ENCODE measurements around the gene NRN1L.
A peak's percentile ranks its signal among the peaks of the same experiment; 100 is the strongest.

The NRN1L gene

DNA sequence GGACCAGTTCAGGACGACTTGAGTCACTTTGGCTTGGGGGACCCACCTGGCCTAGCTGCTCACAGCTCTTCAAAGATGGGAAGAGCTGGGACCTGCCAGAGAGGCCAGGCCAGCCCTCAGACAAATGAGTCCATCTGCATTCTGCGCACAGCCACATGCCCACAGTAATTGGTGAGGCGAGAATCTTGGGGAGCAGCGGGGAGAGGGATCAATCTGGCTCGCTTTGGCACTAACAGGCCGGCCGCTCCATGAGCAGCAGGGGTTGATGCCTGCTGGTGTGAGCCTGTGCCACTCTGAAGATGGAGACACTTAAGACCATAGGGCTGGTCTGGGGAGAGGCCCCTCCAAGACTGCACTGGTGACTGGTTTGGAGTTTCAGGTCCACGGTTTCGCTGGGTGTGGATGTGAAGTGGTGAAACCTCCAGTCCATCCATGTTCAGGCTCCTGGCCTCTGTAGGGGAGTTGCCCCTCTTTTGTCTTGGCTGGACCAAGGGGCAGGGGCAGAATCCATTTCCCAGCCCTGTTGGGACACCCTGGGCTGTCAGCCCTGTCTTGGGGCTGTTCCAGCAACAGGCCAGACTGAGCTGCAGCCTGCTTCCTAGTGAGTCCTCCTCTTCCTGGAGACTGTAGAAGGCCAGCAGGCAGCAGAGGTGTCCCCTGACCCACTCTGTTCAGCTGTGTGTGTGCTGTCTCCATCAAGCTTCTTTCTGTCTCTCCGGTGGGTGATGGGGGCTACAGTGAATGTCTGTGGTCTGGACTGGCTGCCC is 39.6 kb downstream of the NRN1L start:
- Histone ChIP-seq H4K20me1 (peaks cover 75 to 100% (median 99%) of the 10 kb centered on the region in 11 experiments), H3K27ac (peak overlapping the region in 6 of 11 experiments; percentile 5 to 61 (median 22); a peak in 7 of 22 replicates), H3K4me1 (peaks cover 49 to 100% (median 99%) of the 10 kb centered on the region in 10 experiments), H3K27me3 (no peaks in the 10 kb centered on the region), H3K4me2 (peak overlapping the region in 10 of 11 experiments; percentile 37 to 93 (median 87); a peak in 20 of 22 replicates), H3K9me3 (replicated peaks in 1 of 11) (no peaks in the 10 kb centered on the region), H3K36me3 (peaks cover 25 to 60% (median 43%) of the 10 kb centered on the region in 11 experiments; a peak in 21 of 22 replicates), H3K4me3 (no peak overlapping the region), H3K9ac (peak overlapping the region in 7 of 11 experiments; percentile 5 to 64 (median 19); a peak in 9 of 22 replicates)
- no peak for TF ChIP-seq Cebpa-rat (IDR thresholded peaks at IDR 0.05)

DNA sequence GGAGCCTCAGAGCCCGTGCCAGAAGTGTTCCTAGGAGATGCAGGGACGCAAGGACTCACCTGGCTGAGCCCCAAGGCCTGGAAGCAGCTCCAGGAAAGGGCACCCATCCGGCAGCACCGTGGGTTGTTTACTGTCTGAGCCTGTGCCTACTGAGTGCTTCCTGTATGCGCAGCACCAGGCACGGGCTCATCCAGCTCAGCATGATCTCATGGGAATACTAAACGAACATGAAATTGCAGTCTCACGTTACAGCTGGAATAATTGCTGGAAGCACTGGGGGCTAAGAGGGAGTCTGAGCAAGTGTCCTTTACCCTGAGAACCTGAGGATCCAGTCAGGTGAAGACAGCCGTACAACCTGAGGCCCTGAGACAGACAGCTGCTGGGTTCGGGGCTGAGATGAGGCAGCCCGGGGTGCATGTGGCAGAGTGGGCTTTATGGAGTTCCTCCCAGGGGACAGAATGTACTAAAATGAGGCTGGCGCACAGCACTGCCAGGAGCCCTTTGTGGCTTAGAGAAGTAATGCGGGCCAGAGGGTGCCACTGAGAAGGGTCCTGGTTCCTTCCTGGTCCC is 41.6 kb downstream of the NRN1L start:
- H3K4me2 ChIP-seq: peak overlapping the region; percentile 73 to 93 (median 87)
- no peaks in the 10 kb centered on the region for H3K9me3 ChIP-seq (replicated peaks in 1 of 11)
- H3K4me1 ChIP-seq: peaks cover 34 to 88% (median 85%) of the 10 kb centered on the region in 10 experiments
- H3K36me3 ChIP-seq: peaks cover 33 to 66% (median 51%) of the 10 kb centered on the region in 11 experiments
- H3K27ac ChIP-seq: peak overlapping the region in 10 of 11 experiments; percentile 11 to 71 (median 58); a peak in 18 of 22 replicates
- peak overlapping the region; percentile 18 to 75 (median 52); a peak in 19 of 22 replicates for H3K9ac ChIP-seq
- H3K4me3 ChIP-seq: peak overlapping the region in 7 of 10 experiments; percentile 25 to 46 (median 35); a peak in 11 of 20 replicates
- no peak for TF ChIP-seq Cebpa-rat (IDR thresholded peaks at IDR 0.05)
- H4K20me1 ChIP-seq: peaks cover 70 to 100% (median 95%) of the 10 kb centered on the region in 11 experiments; a peak in 21 of 22 replicates
- no peaks in the 10 kb centered on the region for H3K27me3 ChIP-seq

DNA sequence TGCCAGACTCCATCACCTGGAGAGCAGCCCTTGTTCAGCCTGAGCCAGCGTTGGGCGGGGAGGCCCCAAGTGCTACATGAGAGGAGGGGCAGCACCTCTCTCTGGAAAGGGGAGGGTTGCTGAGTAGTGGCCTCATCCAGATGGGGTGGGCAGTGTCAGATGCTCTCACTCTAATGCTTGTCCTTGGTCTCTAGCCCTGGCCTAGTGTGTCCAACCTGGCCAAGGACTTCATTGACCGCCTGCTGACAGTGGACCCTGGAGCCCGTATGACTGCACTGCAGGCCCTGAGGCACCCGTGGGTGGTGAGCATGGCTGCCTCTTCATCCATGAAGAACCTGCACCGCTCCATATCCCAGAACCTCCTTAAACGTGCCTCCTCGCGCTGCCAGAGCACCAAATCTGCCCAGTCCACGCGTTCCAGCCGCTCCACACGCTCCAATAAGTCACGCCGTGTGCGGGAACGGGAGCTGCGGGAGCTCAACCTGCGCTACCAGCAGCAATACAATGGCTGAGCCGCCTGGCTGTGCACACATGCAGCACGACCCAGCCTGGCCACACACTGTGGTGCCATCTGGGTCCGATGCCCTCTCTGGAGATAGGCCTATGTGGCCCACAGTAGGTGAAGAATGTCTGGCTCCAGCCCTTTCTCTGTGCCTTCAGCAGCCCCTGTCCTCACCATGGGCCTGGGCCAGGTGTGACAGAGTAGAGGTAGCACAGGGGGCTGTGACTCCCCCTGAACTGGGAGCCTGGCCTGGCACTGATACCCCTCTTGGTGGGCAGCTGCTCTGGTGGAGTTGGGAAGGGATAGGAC is 42.7 kb downstream of the NRN1L start:
- Histone ChIP-seq H3K4me3 (peak overlapping the region in 1 of 10 experiments; percentile 38; a peak in 1 of 20 replicates), H3K9me3 (replicated peaks in 1 of 11) (no peaks in the 10 kb centered on the region), H3K27ac (peak overlapping the region in 6 of 11 experiments; percentile 57 to 71 (median 61); a peak in 10 of 22 replicates), H3K9ac (peak overlapping the region in 9 of 11 experiments; percentile 30 to 75 (median 59); a peak in 14 of 22 replicates), H3K4me1 (peaks cover 23 to 77% (median 74%) of the 10 kb centered on the region in 10 experiments), H3K4me2 (peak overlapping the region; percentile 73 to 93 (median 87); a peak in 17 of 22 replicates), H4K20me1 (peaks cover 64 to 100% (median 92%) of the 10 kb centered on the region in 11 experiments; a peak in 21 of 22 replicates), H3K36me3 (peaks cover 40 to 73% (median 60%) of the 10 kb centered on the region in 11 experiments), H3K27me3 (no peaks in the 10 kb centered on the region)
- no peak for TF ChIP-seq Cebpa-rat (IDR thresholded peaks at IDR 0.05)

DNA sequence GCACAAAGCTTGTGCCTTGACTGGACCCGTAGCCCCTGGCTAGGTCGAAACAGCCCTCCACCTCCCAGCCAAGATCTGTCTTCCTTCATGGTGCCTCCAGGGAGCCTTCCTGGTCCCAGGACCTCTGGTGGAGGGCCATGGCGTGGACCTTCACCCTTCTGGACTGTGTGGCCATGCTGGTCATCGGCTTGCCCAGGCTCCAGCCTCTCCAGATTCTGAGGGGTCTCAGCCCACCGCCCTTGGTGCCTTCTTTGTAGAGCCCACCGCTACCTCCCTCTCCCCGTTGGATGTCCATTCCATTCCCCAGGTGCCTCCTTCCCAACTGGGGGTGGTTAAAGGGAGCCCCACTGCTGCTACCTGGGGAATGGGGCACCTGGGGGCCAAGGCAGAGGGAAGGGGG is 43.5 kb downstream of the NRN1L start:
- no peaks in the 10 kb centered on the region for H3K9me3 ChIP-seq (replicated peaks in 1 of 11)
- peaks cover 19 to 69% (median 66%) of the 10 kb centered on the region in 10 experiments for H3K4me1 ChIP-seq
- peak overlapping the region in 3 of 11 experiments; percentile 10 to 71 (median 42); a peak in 4 of 22 replicates for H3K9ac ChIP-seq
- H4K20me1 ChIP-seq: peaks cover 57 to 98% (median 90%) of the 10 kb centered on the region in 11 experiments; a peak in 21 of 22 replicates
- H3K4me3 ChIP-seq: no peak overlapping the region
- peaks cover 43 to 76% (median 67%) of the 10 kb centered on the region in 11 experiments for H3K36me3 ChIP-seq
- no peaks in the 10 kb centered on the region for H3K27me3 ChIP-seq
- H3K4me2 ChIP-seq: peak overlapping the region in 7 of 11 experiments; percentile 20 to 87 (median 26); a peak in 8 of 22 replicates
- no peak for TF ChIP-seq Cebpa-rat (IDR thresholded peaks at IDR 0.05)
- H3K27ac ChIP-seq: peak overlapping the region in 2 of 11 experiments; percentile 63 to 71; a peak in 2 of 22 replicates

DNA sequence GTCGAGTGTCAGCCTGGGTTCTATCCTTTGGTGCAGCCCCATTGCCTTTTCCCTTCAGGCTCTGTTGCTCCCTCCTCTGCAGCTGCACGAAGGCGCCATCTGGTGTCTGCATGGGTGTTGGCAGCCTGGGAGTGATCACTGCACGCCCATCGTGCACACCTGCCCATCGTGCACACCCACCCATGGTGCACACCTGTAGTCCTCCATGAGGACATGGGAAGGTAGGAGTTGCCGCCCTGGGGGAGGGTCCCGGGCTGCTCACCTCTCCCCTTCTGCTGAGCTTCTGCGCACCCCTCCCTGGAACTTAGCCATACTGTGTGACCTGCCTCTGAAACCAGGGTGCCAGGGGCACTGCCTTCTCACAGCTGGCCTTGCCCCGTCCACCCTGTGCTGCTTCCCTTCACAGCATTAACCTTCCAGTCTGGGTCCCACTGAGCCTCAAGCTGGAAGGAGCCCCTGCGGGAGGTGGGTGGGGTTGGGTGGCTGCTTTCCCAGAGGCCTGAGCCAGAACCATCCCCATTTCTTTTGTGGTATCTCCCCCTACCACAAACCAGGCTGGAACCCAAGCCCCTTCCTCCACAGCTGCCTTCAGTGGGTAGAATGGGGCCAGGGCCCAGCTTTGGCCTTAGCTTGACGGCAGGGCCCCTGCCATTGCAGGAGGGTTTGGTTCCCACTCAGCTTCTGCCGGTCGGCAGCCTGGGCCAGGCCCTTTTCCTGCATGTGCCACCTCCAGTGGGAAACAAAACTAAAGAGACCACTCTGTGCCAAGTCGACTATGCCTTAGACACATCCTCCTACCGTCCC is 44.1 kb downstream of the NRN1L start:
- Histone ChIP-seq H3K27ac (no peak overlapping the region; a peak in 1 of 22 replicates), H3K9ac (peak overlapping the region in 4 of 11 experiments; percentile 0 to 27 (median 10); a peak in 3 of 22 replicates), H3K4me2 (peak overlapping the region in 8 of 11 experiments; percentile 6 to 87 (median 26); a peak in 10 of 22 replicates), H3K9me3 (replicated peaks in 1 of 11) (no peaks in the 10 kb centered on the region), H3K36me3 (peaks cover 41 to 75% (median 66%) of the 10 kb centered on the region in 11 experiments), H4K20me1 (peaks cover 54 to 95% (median 90%) of the 10 kb centered on the region in 11 experiments; a peak in 21 of 22 replicates), H3K4me1 (peaks cover 19 to 63% (median 61%) of the 10 kb centered on the region in 10 experiments), H3K27me3 (no peaks in the 10 kb centered on the region), H3K4me3 (no peak overlapping the region)
- no peak for TF ChIP-seq Cebpa-rat (IDR thresholded peaks at IDR 0.05)

DNA sequence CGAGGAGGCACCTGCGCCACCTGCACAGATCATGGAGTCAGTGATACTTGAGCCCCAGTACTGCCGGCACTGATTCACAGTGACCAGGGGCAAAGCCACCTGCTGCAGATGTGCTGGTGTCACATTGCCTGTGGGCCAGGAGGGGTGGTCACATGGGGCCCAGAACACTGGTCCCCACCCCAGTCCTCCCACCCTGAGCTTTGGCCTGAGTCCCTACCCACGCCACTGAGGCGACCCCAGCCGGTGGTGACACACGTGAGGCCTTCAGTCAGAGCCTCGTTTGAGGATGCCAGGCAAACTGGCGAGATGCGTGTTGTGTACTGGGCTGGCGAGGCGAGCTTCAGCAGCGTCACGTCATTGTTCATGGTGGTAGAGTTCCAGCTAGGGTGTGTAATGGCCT is 45.5 kb downstream of the NRN1L start:
- no peaks in the 10 kb centered on the region for H3K9me3 ChIP-seq (replicated peaks in 1 of 11)
- H3K36me3 ChIP-seq: peaks cover 56 to 81% (median 74%) of the 10 kb centered on the region in 11 experiments
- H3K27me3 ChIP-seq: no peaks in the 10 kb centered on the region
- H3K4me1 ChIP-seq: peaks cover 30 to 62% (median 57%) of the 10 kb centered on the region in 10 experiments
- TF ChIP-seq Cebpa-rat (IDR thresholded peaks at IDR 0.05): no peak
- H4K20me1 ChIP-seq: peaks cover 56 to 95% (median 90%) of the 10 kb centered on the region in 11 experiments
- H3K4me3 ChIP-seq: no peak overlapping the region
- no peak overlapping the region for H3K9ac ChIP-seq
- H3K4me2 ChIP-seq: no peak overlapping the region
- no peak overlapping the region for H3K27ac ChIP-seq

DNA sequence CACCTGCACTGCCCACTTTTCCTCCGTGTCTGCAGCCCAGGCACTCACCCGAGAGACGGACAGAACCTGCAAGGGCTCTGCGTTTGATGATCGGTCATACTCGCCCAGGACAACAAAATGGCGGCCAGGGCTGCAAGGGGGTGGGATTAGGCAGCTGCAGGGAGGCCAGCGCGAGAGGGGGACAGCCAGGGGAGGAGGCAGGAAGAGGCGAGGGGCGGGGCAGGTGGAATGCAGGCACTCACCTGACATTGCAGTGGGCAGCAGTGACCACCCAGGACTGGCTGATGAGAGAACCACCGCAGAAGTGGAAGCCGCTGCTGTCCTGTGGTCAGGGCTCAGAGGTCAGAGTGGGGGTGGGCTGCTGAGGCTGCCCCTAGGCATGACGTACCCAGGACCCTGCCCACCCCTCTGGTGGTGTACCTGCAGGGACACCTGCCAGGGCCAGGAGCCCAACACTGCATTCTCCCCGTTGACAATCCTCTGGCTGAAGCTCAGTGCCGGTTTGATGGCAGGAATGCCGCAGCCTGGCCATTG is 46.1 kb downstream of the NRN1L start:
- Histone ChIP-seq H3K36me3 (peaks cover 57 to 85% (median 78%) of the 10 kb centered on the region in 11 experiments), H3K27me3 (no peaks in the 10 kb centered on the region), H3K4me2 (no peak overlapping the region), H3K4me1 (peaks cover 29 to 61% (median 56%) of the 10 kb centered on the region in 10 experiments), H3K4me3 (no peak overlapping the region), H3K9me3 (replicated peaks in 1 of 11) (no peaks in the 10 kb centered on the region), H4K20me1 (peaks cover 54 to 94% (median 88%) of the 10 kb centered on the region in 11 experiments), H3K9ac (no peak overlapping the region), H3K27ac (no peak overlapping the region)
- no peak for TF ChIP-seq Cebpa-rat (IDR thresholded peaks at IDR 0.05)

All from BLaER1 treated with 17β-estradiol and CSF1 and Interleukin-3, amounts not matched to agents 10 nM and 100 nM (cell line).